Endodermal cell (in vitro differentiated cells): ENCODE data around the gene SCFD2. TPM values are rescaled to one million over a fixed set of nuclear protein-coding genes. Genes with fewer than 3 reads are reported as not detected.

ENCODE experiments used
- DNase-seq: peaks from one replicate; pipeline ENCODE4 v3.0.0-alpha.2; 2017
- H3K27ac ChIP-seq: 2 replicates; pipeline ENCODE4 v1.5.1; 2013; ENCODE audit warnings: mild to moderate bottlenecking, low read depth, low read length, moderate library complexity
- H3K27me3 ChIP-seq: 2 replicates; pipeline ENCODE4 v1.6.1; 2013; ENCODE audit warnings: mild to moderate bottlenecking, low read length, moderate library complexity; ENCODE audit not compliant: insufficient read depth, control insufficient read depth, poor library complexity, severe bottlenecking
- H3K36me3 ChIP-seq: 2 replicates; pipeline ENCODE4 v1.7.0; 2013; ENCODE audit warnings: mild to moderate bottlenecking, low read length, moderate library complexity; ENCODE audit not compliant: control insufficient read depth, insufficient read depth
- H3K4me1 ChIP-seq: one replicate; pipeline ENCODE4 v1.7.0; 2013; ENCODE audit warnings: low read length; ENCODE audit not compliant: control insufficient read depth, insufficient read depth
- H3K4me3 ChIP-seq: 2 replicates; pipeline ENCODE4 v1.5.1; 2013; ENCODE audit warnings: mild to moderate bottlenecking, low read length, moderate library complexity
- H3K9ac ChIP-seq: 2 replicates; pipeline ENCODE4 v1.6.1; 2013; ENCODE audit warnings: mild to moderate bottlenecking, low read length, moderate library complexity; ENCODE audit not compliant: poor library complexity, severe bottlenecking; ENCODE audit errors: extremely low read depth
- H3K9me3 ChIP-seq: 2 replicates; pipeline ENCODE4 v1.6.1; 2013; ENCODE audit warnings: mild to moderate bottlenecking, low read length, moderate library complexity; ENCODE audit not compliant: control insufficient read depth
- H3K27ac Mint-ChIP-seq: 2 replicates; pipeline ENCODE4 v1.8.0; 2020; ENCODE audit warnings: mixed read lengths
- H3K27me3 Mint-ChIP-seq: 2 replicates; pipeline ENCODE4 v1.8.0; 2021; ENCODE audit warnings: mild to moderate bottlenecking, mixed read lengths; ENCODE audit not compliant: insufficient read depth
- H3K36me3 Mint-ChIP-seq: 2 replicates; pipeline ENCODE4 v1.8.0; 2020; ENCODE audit warnings: low read depth, mixed read lengths
- H3K4me1 Mint-ChIP-seq: 2 replicates; pipeline ENCODE4 v1.8.0; 2020; ENCODE audit warnings: mixed read lengths
- H3K4me3 Mint-ChIP-seq: 2 replicates; pipeline ENCODE4 v1.8.0; 2020; ENCODE audit warnings: mild to moderate bottlenecking, moderate library complexity, mixed read lengths
- H3K9me3 Mint-ChIP-seq: 2 replicates; pipeline ENCODE4 v1.8.0; 2020; ENCODE audit warnings: mild to moderate bottlenecking, mixed read lengths
- CTCF ChIP-seq: fragments of 200-600 bp; sonication (generic); conservative IDR thresholded peaks from 2 replicates; pipeline ENCODE4 v1.5.0; 2021; ENCODE audit warnings: antibody characterized with exemption, mild to moderate bottlenecking
- WGBS, 2 experiments: methylation state at CpG; one replicate each; pipeline versions ENCODE4 v1.1.5 to v1.1.7; 2013; ENCODE audit warnings: missing lambda C conversion rate in 2 of 2, mixed read lengths in 1 of 2; ENCODE audit not compliant: insufficient coverage in 1 of 2, insufficient read length in 1 of 2; 5-methylcytosine and 5-hydroxymethylcytosine counted together
- total RNA-seq, 2 donors: library from RNA; stranded (reverse); fragmentation: NEBNext Ultra II Directional in 1 of 2; extraction: Animal tissue kit (Norgen Biotek cat#: 25700) in 1 of 2; gene quantifications; 2 replicates in 1 of 2; 3 replicates in 1 of 2; pipeline ENCODE4 v1.2.1, GENCODE V29; 2021

Gene SCFD2
- total RNA-seq, 2 donors from 2014 or later: 5.7 to 6.5 TPM

GRCh38 chr4:53016099-53016820 is 349.6 kb downstream of the SCFD2 start:
- Histone ChIP-seq H3K36me3 (no peaks in the 10 kb centered on the region), H3K4me3 (no peak overlapping the region), H3K4me1 (no peaks in the 10 kb centered on the region), H3K9ac (no peak overlapping the region), H3K27me3 (no peaks in the 10 kb centered on the region), H3K9me3 (no peaks in the 10 kb centered on the region), H3K27ac (no peak overlapping the region)
- no peak for DNase-seq
- Mint-ChIP-seq H3K36me3 (no peaks in the 10 kb centered on the region), H3K9me3 (no peaks in the 10 kb centered on the region), H3K4me1 (peaks cover 8% of the 10 kb centered on the region), H3K27ac (no peak overlapping the region), H3K4me3 (no peak overlapping the region), H3K27me3 (no peaks in the 10 kb centered on the region)
- 91 to 95% methylated on average over 4 to 5 of the region's 5 CpGs for WGBS, 2 experiments
- no peak for TF ChIP-seq CTCF

GRCh38 chr4:53015681-53016080 is 350.2 kb downstream of the SCFD2 start:
- Histone ChIP-seq H3K27me3 (no peaks in the 10 kb centered on the region), H3K4me1 (no peaks in the 10 kb centered on the region), H3K27ac (no peak overlapping the region), H3K36me3 (no peaks in the 10 kb centered on the region), H3K9me3 (no peaks in the 10 kb centered on the region), H3K4me3 (no peak overlapping the region), H3K9ac (no peak overlapping the region)
- Mint-ChIP-seq H3K27ac (no peak overlapping the region), H3K9me3 (no peaks in the 10 kb centered on the region), H3K36me3 (no peaks in the 10 kb centered on the region), H3K27me3 (no peaks in the 10 kb centered on the region), H3K4me3 (no peak overlapping the region), H3K4me1 (peaks cover 8% of the 10 kb centered on the region)
- peak; percentile 92 for TF ChIP-seq CTCF
- peak; percentile 74 for DNase-seq
- 32% methylated on average over 5 of the region's 5 CpGs; no CpG with 5 or more reads in 1 of the 2 experiments for WGBS, 2 experiments

GRCh38 chr4:53014881-53015280 is 351.0 kb downstream of the SCFD2 start:
- 69% methylated on average over 2 of the region's 2 CpGs; no CpG with 5 or more reads in 1 of the 2 experiments for WGBS, 2 experiments
- H3K36me3 Mint-ChIP-seq: no peaks in the 10 kb centered on the region
- Histone ChIP-seq H3K4me1 (no peaks in the 10 kb centered on the region), H3K36me3 (no peaks in the 10 kb centered on the region), H3K27ac (no peak overlapping the region), H3K27me3 (no peaks in the 10 kb centered on the region), H3K9me3 (no peaks in the 10 kb centered on the region), H3K9ac (no peak overlapping the region), H3K4me3 (no peak overlapping the region)
- H3K4me3 Mint-ChIP-seq: no peak overlapping the region
- no peak for TF ChIP-seq CTCF
- H3K27me3 Mint-ChIP-seq: no peaks in the 10 kb centered on the region
- no peak overlapping the region for H3K27ac Mint-ChIP-seq
- peaks cover 11% of the 10 kb centered on the region for H3K4me1 Mint-ChIP-seq
- DNase-seq: no peak
- H3K9me3 Mint-ChIP-seq: no peaks in the 10 kb centered on the region
